C1 segment of cervical spinal cord (tissue), 14 donors: ENCODE data around the gene MCM7.
"Not testable (repeated sequence)": the region's sequence is repeated elsewhere in the genome, so short reads cannot be mapped to it uniquely, and the experiment has no call there.

Source experiments
- DNase-seq, 14 donors: peaks; one replicate each; lab custom pipeline; 2025; lab: John Stamatoyannopoulos, UW

The MCM7 gene

GRCh38 chr7:100101016-100101862, at the start of gene MCM7, which contains the start of gene AP4M1:
TSS of gene MCM7 (minus strand) at chr7:100101397. CDS start at chr7:100101294, 103 bp downstream.
TSS of gene AP4M1 (plus strand) at chr7:100101643. CDS start at chr7:100101715, 72 bp downstream.
- peak; percentile 84 to 99 (median 98) for DNase-seq

- DNase-seq, result peak; percentile 81 to 100 (median 97)
Observed at GRCh38 chr7:100148559-100149328, 47.5 kb upstream of the MCM7 start, which contains the start of gene LAMTOR4. TSS of gene LAMTOR4 (plus strand) at chr7:100148918. CDS start at chr7:100148973, 55 bp downstream.

- DNase-seq, result no peak
Observed at GRCh38 chr7:100148225-100148558, 47.0 kb upstream of the MCM7 start.

GRCh38 chr7:100147278-100147677, 46.1 kb upstream of the MCM7 start:
- no peak for DNase-seq

- DNase-seq, result not testable (repeated sequence)
Observed at GRCh38 chr7:100146350-100146749, 45.2 kb upstream of the MCM7 start.

- no peak for DNase-seq
Observed at GRCh38 chr7:100142461-100142860, 41.3 kb upstream of the MCM7 start.

GRCh38 chr7:100141555-100141949, 40.4 kb upstream of the MCM7 start:
- DNase-seq, result no peak

GRCh38 chr7:100137851-100138760, 36.9 kb upstream of the MCM7 start:
- no peak for DNase-seq

GRCh38 chr7:100132697-100133151, 31.5 kb upstream of the MCM7 start:
- DNase-seq, result peak in 7 of 14 donors; percentile 5 to 25 (median 16)

- DNase-seq, result no peak
Observed at GRCh38 chr7:100132126-100132525, 30.9 kb upstream of the MCM7 start.

GRCh38 chr7:100130608-100131453, 29.6 kb upstream of the MCM7 start:
- DNase-seq, result peak in 12 of 14 donors; percentile 10 to 78 (median 44)

GRCh38 chr7:100130220-100130607, 29.0 kb upstream of the MCM7 start:
- not testable (repeated sequence) for DNase-seq

- no peak for DNase-seq
Observed at GRCh38 chr7:100128637-100128963, 27.4 kb upstream of the MCM7 start.

GRCh38 chr7:100127866-100128636, 26.9 kb upstream of the MCM7 start:
- DNase-seq, result peak in 2 of 14 donors; percentile 14 to 45

GRCh38 chr7:100126931-100127865, 26.0 kb upstream of the MCM7 start, which contains the start of gene MBLAC1:
TSS of gene MBLAC1 (plus strand) at chr7:100126967. CDS start at chr7:100127396, 429 bp downstream.
- peak; percentile 56 to 92 (median 82) for DNase-seq

GRCh38 chr7:100126239-100126930, 25.2 kb upstream of the MCM7 start:
- peak in 1 of 14 donors; percentile 80 for DNase-seq

GRCh38 chr7:100124301-100125230, 23.4 kb upstream of the MCM7 start:
- DNase-seq, result no peak
